ENCODE data around the gene RAPGEF5. TPM values are rescaled to one million over a fixed set of nuclear protein-coding genes. Genes with fewer than 3 reads are reported as not detected.

The RAPGEF5 gene
- total RNA-seq, 1 experiment from 2014 or later: 16.4 TPM

GRCh38 chr7:22223807-22224206 is 133.1 kb downstream of the RAPGEF5 start:
- no peak overlapping the region for H3K4me2 ChIP-seq
- intact Hi-C loops (cut with micrococcal nuclease; ENCODE audit: unreplicated experiment): no loop called here
- H3K4me3 ChIP-seq: no peak overlapping the region
- no peak overlapping the region for H3K27ac ChIP-seq
- ChIA-PET POLR2A (ENCODE audit: unreplicated experiment) (no interaction called here), CTCF (no interaction called here)
- no peaks in the 10 kb centered on the region for H3K4me1 ChIP-seq (replicated peaks; ENCODE audit: insufficient read depth)
- DNase-seq: no peak
- H2AFZ ChIP-seq: no peak overlapping the region
- TF ChIP-seq EZH2 (IDR thresholded peaks at IDR 0.05; ENCODE audit: low read depth): no peak
- TF ChIP-seq CTCF (conservative IDR thresholded peaks at IDR 0.05): no peak
- H4K20me1 ChIP-seq (ENCODE audit: insufficient read depth): no peaks in the 10 kb centered on the region
- no peaks in the 10 kb centered on the region for H3K27me3 ChIP-seq (ENCODE audit: insufficient read depth, low read depth)
- no peaks in the 10 kb centered on the region for H3K9me2 ChIP-seq (ENCODE audit: insufficient read depth)
- BruUV-seq (replicated peaks): no TSS peak
- no peaks in the 10 kb centered on the region for H3F3A ChIP-seq (ENCODE audit: insufficient read depth, low read depth)
- no peaks in the 10 kb centered on the region for H3K9me3 ChIP-seq (ENCODE audit: insufficient read depth, low read depth)
- H3K79me2 ChIP-seq (ENCODE audit: low read depth): no peaks in the 10 kb centered on the region
- H3K36me3 ChIP-seq (ENCODE audit: low read depth): no peaks in the 10 kb centered on the region

- DNase-seq: no peak
- no peak overlapping the region for H3K4me2 ChIP-seq
- intact Hi-C loops (cut with micrococcal nuclease; ENCODE audit: unreplicated experiment): no loop called here
These were observed 136.0 kb downstream of the RAPGEF5 start for GRCh38 chr7:22220941-22221340.

GRCh38 chr7:22219739-22220493 is 137.0 kb downstream of the RAPGEF5 start:
- H2AFZ ChIP-seq: no peak overlapping the region

More at GRCh38 chr7:22220941-22221340, 136.0 kb downstream of the RAPGEF5 start:
- CTCF ChIA-PET: no interaction called here
- H3K36me3 ChIP-seq (ENCODE audit: low read depth): no peaks in the 10 kb centered on the region
- BruUV-seq (replicated peaks): no TSS peak
- no peaks in the 10 kb centered on the region for H3K4me1 ChIP-seq (replicated peaks; ENCODE audit: insufficient read depth)
- H3K27me3 ChIP-seq (ENCODE audit: insufficient read depth, low read depth): no peaks in the 10 kb centered on the region
- no peak overlapping the region for H2AFZ ChIP-seq
- H3K9me2 ChIP-seq (ENCODE audit: insufficient read depth): no peaks in the 10 kb centered on the region
- no peaks in the 10 kb centered on the region for H3K79me2 ChIP-seq (ENCODE audit: low read depth)
- no peaks in the 10 kb centered on the region for H3F3A ChIP-seq (ENCODE audit: insufficient read depth, low read depth)
- H4K20me1 ChIP-seq (ENCODE audit: insufficient read depth): no peaks in the 10 kb centered on the region
- H3K27ac ChIP-seq: no peak overlapping the region
- POLR2A ChIA-PET (ENCODE audit: unreplicated experiment): no interaction called here
- TF ChIP-seq EZH2 (IDR thresholded peaks at IDR 0.05; ENCODE audit: low read depth) (no peak), CTCF (conservative IDR thresholded peaks at IDR 0.05) (no peak)
- no peak overlapping the region for H3K4me3 ChIP-seq
- peaks cover 3% of the 10 kb centered on the region; the same call in 1 of the 2 replicates for H3K9me3 ChIP-seq (ENCODE audit: insufficient read depth, low read depth)

More at GRCh38 chr7:22219739-22220493, 137.0 kb downstream of the RAPGEF5 start:
- Histone ChIP-seq H3K27me3 (ENCODE audit: insufficient read depth, low read depth) (no peaks in the 10 kb centered on the region), H3K79me2 (ENCODE audit: low read depth) (no peaks in the 10 kb centered on the region), H4K20me1 (ENCODE audit: insufficient read depth) (no peaks in the 10 kb centered on the region), H3K4me3 (no peak overlapping the region), H3K36me3 (ENCODE audit: low read depth) (no peaks in the 10 kb centered on the region), H3K4me1 (replicated peaks; ENCODE audit: insufficient read depth) (no peaks in the 10 kb centered on the region), H3K9me2 (ENCODE audit: insufficient read depth) (no peaks in the 10 kb centered on the region), H3F3A (ENCODE audit: insufficient read depth, low read depth) (no peaks in the 10 kb centered on the region), H3K9me3 (ENCODE audit: insufficient read depth, low read depth) (peaks cover 3% of the 10 kb centered on the region; the same call in 1 of the 2 replicates), H3K27ac (no peak overlapping the region), H3K4me2 (no peak overlapping the region)
- CTCF ChIA-PET: no interaction called here
- TF ChIP-seq EZH2 (IDR thresholded peaks at IDR 0.05; ENCODE audit: low read depth) (no peak), CTCF (conservative IDR thresholded peaks at IDR 0.05) (no peak)
- POLR2A ChIA-PET (ENCODE audit: unreplicated experiment): no interaction called here
- DNase-seq: no peak
- intact Hi-C loops (cut with micrococcal nuclease; ENCODE audit: unreplicated experiment): no loop called here
- BruUV-seq (replicated peaks): no TSS peak
